Stimulated activated CD4-positive, alpha-beta T cell treated with anti-CD3 and anti-CD28 coated beads, Interleukin-1b, Interleukin-23, amount 100 ng/mL, for 1 hour (primary cell): Measurements from ENCODE around the gene TMEM123.
A peak's percentile ranks its signal among the peaks of the same experiment; 100 is the strongest.

ENCODE experiments used
- DNase-seq, 2 donors: peaks; one replicate each; pipeline ENCODE4 v3.0.0-alpha.2; 2020; ENCODE audit warnings: low read depth in 2 of 2

The TMEM123 gene

GRCh38 chr11:102452461-102453301 lies at the start of gene TMEM123:
Gene TMEM123, minus strand, starts transcription at chr11:102452765. Its CDS starts 142 bp downstream, at chr11:102452623.
- peak; percentile 70 to 78 for DNase-seq

- DNase-seq, result no peak
Measured at GRCh38 chr11:102500829-102501228, 48.3 kb upstream of the TMEM123 start.

GRCh38 chr11:102499931-102500330 lies 47.4 kb upstream of the TMEM123 start:
- no peak for DNase-seq

- DNase-seq, result no peak
Measured at GRCh38 chr11:102499151-102499550, 46.6 kb upstream of the TMEM123 start.

GRCh38 chr11:102497061-102497460 lies 44.5 kb upstream of the TMEM123 start:
- DNase-seq, result no peak

- peak in 1 of 2 donors; percentile 23 for DNase-seq
Measured at GRCh38 chr11:102495161-102496042, 42.8 kb upstream of the TMEM123 start.

GRCh38 chr11:102494216-102494615 lies 41.7 kb upstream of the TMEM123 start:
- DNase-seq, result no peak

GRCh38 chr11:102493524-102493923 lies 41.0 kb upstream of the TMEM123 start:
- no peak for DNase-seq

- no peak for DNase-seq
Measured at GRCh38 chr11:102491969-102492368, 39.4 kb upstream of the TMEM123 start.

- no peak for DNase-seq
Measured at GRCh38 chr11:102489186-102490145, 36.9 kb upstream of the TMEM123 start.

- DNase-seq, result no peak
Measured at GRCh38 chr11:102488208-102488607, 35.6 kb upstream of the TMEM123 start.

GRCh38 chr11:102487214-102487613 lies 34.6 kb upstream of the TMEM123 start:
- no peak for DNase-seq

GRCh38 chr11:102486584-102486983 lies 34.0 kb upstream of the TMEM123 start:
- DNase-seq, result no peak

- no peak for DNase-seq
Measured at GRCh38 chr11:102485095-102485722, 32.6 kb upstream of the TMEM123 start.

- no peak for DNase-seq
Measured at GRCh38 chr11:102482433-102482832, 29.9 kb upstream of the TMEM123 start.

GRCh38 chr11:102479733-102480132 lies 27.2 kb upstream of the TMEM123 start:
- DNase-seq, result no peak

- DNase-seq, result no peak
Measured at GRCh38 chr11:102478673-102479299, 26.2 kb upstream of the TMEM123 start.

GRCh38 chr11:102476812-102477211 lies 24.2 kb upstream of the TMEM123 start:
- DNase-seq, result no peak

GRCh38 chr11:102476069-102476468 lies 23.5 kb upstream of the TMEM123 start:
- DNase-seq, result no peak

- no peak for DNase-seq
Measured at GRCh38 chr11:102473543-102473942, 21.0 kb upstream of the TMEM123 start.

GRCh38 chr11:102472127-102472526 lies 19.6 kb upstream of the TMEM123 start:
- no peak for DNase-seq
